Measurements from ENCODE around the gene TET1. TPM values are rescaled to one million over a fixed set of nuclear protein-coding genes. Genes with fewer than 3 reads are reported as not detected.

Gene TET1
- total RNA-seq, 1 donor from 2014 or later, result 15.1 TPM

Small RNA genes within 50 kb of the gene (small RNA-seq; reads per million reads assigned to genes)
- not detected for gene RF00019

Other genes starting within 250 kb of the TET1 start
- gene HNRNPH3, start 228.3 kb upstream of the TET1 start, total RNA-seq, result 29.7 TPM
- gene PBLD, start 227.4 kb upstream of the TET1 start, total RNA-seq, result 3.7 TPM
- gene RUFY2, start 153.1 kb upstream of the TET1 start, total RNA-seq, result 20.4 TPM
- 16.7 TPM for gene DNA2, start 88.4 kb upstream of the TET1 start, total RNA-seq
- 14.6 TPM for gene SLC25A16, start 32.8 kb upstream of the TET1 start, total RNA-seq
- gene CCAR1, start 160.9 kb downstream of the TET1 start, total RNA-seq, result 17.2 TPM

Measured in skeletal muscle tissue (tissue), 2 donors.